Osteoblast (primary cell): ENCODE data around the gene ANKRD44. TPM values are rescaled to one million over a fixed set of nuclear protein-coding genes. Genes with fewer than 3 reads are reported as not detected.
A peak's percentile ranks its signal among the peaks of the same experiment; 100 is the strongest.

Experiments
- DNase-seq: peaks from one replicate; pipeline ENCODE4 v3.0.0; 2011; ENCODE audit warnings: low spot score, mixed read lengths; ENCODE audit not compliant: insufficient read length; ENCODE audit errors: missing footprints
- H2AFZ ChIP-seq: 2 replicates; pipeline ENCODE4 v1.6.0; 2011; ENCODE audit warnings: mild to moderate bottlenecking, low read length
- H3K27ac ChIP-seq: 2 replicates; pipeline ENCODE4 v1.5.1; 2011; ENCODE audit warnings: mild to moderate bottlenecking, low read depth, low read length, moderate library complexity
- H3K27me3 ChIP-seq: 2 replicates; pipeline ENCODE4 v1.6.0; 2012; ENCODE audit warnings: mild to moderate bottlenecking, control low read depth, inconsistent platforms, low read length, moderate library complexity; ENCODE audit not compliant: insufficient read depth
- H3K36me3 ChIP-seq: 2 replicates; pipeline ENCODE4 v1.5.1; 2011; ENCODE audit warnings: mild to moderate bottlenecking, low read length, control low read depth, moderate library complexity; ENCODE audit not compliant: insufficient read depth
- H3K4me1 ChIP-seq: 2 replicates; pipeline ENCODE4 v1.5.1; 2011; ENCODE audit warnings: mild to moderate bottlenecking, low read length, control low read depth, moderate library complexity; ENCODE audit not compliant: insufficient read depth
- H3K4me2 ChIP-seq: 2 replicates; pipeline ENCODE4 v1.6.0; 2011; ENCODE audit warnings: mild to moderate bottlenecking, low read length; ENCODE audit not compliant: insufficient read depth
- H3K4me3 ChIP-seq: fragments of 200-600 bp; sonication (generic); 3 replicates; pipeline ENCODE4 v1.5.1; 2012; ENCODE audit warnings: mild to moderate bottlenecking, low read length, inconsistent platforms; ENCODE audit not compliant: insufficient read depth
- H3K79me2 ChIP-seq: 2 replicates; pipeline ENCODE4 v1.6.0; 2012; ENCODE audit warnings: mild to moderate bottlenecking, low read length, control low read depth, inconsistent platforms; ENCODE audit not compliant: insufficient read depth
- H3K9me3 ChIP-seq: 2 replicates; pipeline ENCODE4 v1.5.1; 2011; ENCODE audit warnings: low read depth, low read length, control low read depth
- H4K20me1 ChIP-seq: 2 replicates; pipeline ENCODE4 v1.6.0; 2012; ENCODE audit warnings: mild to moderate bottlenecking, low read length, control low read depth; ENCODE audit not compliant: insufficient read depth
- CTCF ChIP-seq: IDR thresholded peaks from 2 replicates; pipeline ENCODE4 v1.5.1; 2011; ENCODE audit warnings: mild to moderate bottlenecking, low read depth, low read length, moderate library complexity; ENCODE audit errors: extremely low read depth
- total RNA-seq: library from RNA; depleted of rRNA; stranded (reverse); fragments of >200 nt; gene quantifications from 2 replicates; pipeline ENCODE4 v1.2.3, GENCODE V29; 2012

Gene ANKRD44
- total RNA-seq, 1 donor: 44.5 TPM

- peak; percentile 75 for DNase-seq
- Histone ChIP-seq H3K79me2 (no peaks in the 10 kb centered on the region), H3K4me3 (no peak overlapping the region), H4K20me1 (no peaks in the 10 kb centered on the region), H2AFZ (no peak overlapping the region), H3K27me3 (no peaks in the 10 kb centered on the region), H3K27ac (no peak overlapping the region), H3K4me2 (no peak overlapping the region), H3K36me3 (no peaks in the 10 kb centered on the region), H3K9me3 (no peaks in the 10 kb centered on the region), H3K4me1 (peaks cover 5% of the 10 kb centered on the region)
- peak; percentile 77 for TF ChIP-seq CTCF
Measured at GRCh38 chr2:197191177-197191939, 119.2 kb downstream of the ANKRD44 start.

- no peak for TF ChIP-seq CTCF
- DNase-seq: no peak
- no peaks in the 10 kb centered on the region for H3K79me2 ChIP-seq
Measured at GRCh38 chr2:197190100-197190432, 120.5 kb downstream of the ANKRD44 start.

GRCh38 chr2:197189426-197190099 lies 121.0 kb downstream of the ANKRD44 start:
- no peaks in the 10 kb centered on the region for H3K27me3 ChIP-seq
- no peak for DNase-seq
- no peaks in the 10 kb centered on the region for H3K36me3 ChIP-seq
- TF ChIP-seq CTCF: no peak
- no peak overlapping the region for H2AFZ ChIP-seq
- H3K9me3 ChIP-seq: no peaks in the 10 kb centered on the region
- peaks cover 6% of the 10 kb centered on the region for H3K4me1 ChIP-seq
- H4K20me1 ChIP-seq: no peaks in the 10 kb centered on the region
- no peak overlapping the region for H3K4me2 ChIP-seq
- H3K4me3 ChIP-seq: no peak overlapping the region
- H3K79me2 ChIP-seq: no peaks in the 10 kb centered on the region
- H3K27ac ChIP-seq: no peak overlapping the region

More at GRCh38 chr2:197190100-197190432, 120.5 kb downstream of the ANKRD44 start:
- Histone ChIP-seq H3K9me3 (no peaks in the 10 kb centered on the region), H3K4me3 (no peak overlapping the region), H3K27ac (no peak overlapping the region), H3K27me3 (no peaks in the 10 kb centered on the region), H3K36me3 (no peaks in the 10 kb centered on the region), H3K4me1 (peaks cover 2% of the 10 kb centered on the region), H4K20me1 (no peaks in the 10 kb centered on the region), H2AFZ (no peak overlapping the region), H3K4me2 (no peak overlapping the region)

GRCh38 chr2:197185676-197186075 lies 124.9 kb downstream of the ANKRD44 start:
- Histone ChIP-seq H2AFZ (no peak overlapping the region), H3K4me1 (peaks cover 33% of the 10 kb centered on the region), H4K20me1 (no peaks in the 10 kb centered on the region), H3K79me2 (no peaks in the 10 kb centered on the region), H3K9me3 (no peaks in the 10 kb centered on the region), H3K36me3 (no peaks in the 10 kb centered on the region), H3K4me2 (no peak overlapping the region), H3K4me3 (no peak overlapping the region), H3K27me3 (no peaks in the 10 kb centered on the region), H3K27ac (no peak overlapping the region)
- TF ChIP-seq CTCF: no peak
- DNase-seq: no peak
